ENCODE data around the gene CD58. TPM values are rescaled to one million over a fixed set of nuclear protein-coding genes. Genes with fewer than 3 reads are reported as not detected.
"Not testable (repeated sequence)": the region's sequence is repeated elsewhere in the genome, so short reads cannot be mapped to it uniquely, and the experiment has no call there.

CD58 gene
- polyA plus RNA-seq, 3 donors, result 81.0 to 168 (median 128) TPM

DNA sequence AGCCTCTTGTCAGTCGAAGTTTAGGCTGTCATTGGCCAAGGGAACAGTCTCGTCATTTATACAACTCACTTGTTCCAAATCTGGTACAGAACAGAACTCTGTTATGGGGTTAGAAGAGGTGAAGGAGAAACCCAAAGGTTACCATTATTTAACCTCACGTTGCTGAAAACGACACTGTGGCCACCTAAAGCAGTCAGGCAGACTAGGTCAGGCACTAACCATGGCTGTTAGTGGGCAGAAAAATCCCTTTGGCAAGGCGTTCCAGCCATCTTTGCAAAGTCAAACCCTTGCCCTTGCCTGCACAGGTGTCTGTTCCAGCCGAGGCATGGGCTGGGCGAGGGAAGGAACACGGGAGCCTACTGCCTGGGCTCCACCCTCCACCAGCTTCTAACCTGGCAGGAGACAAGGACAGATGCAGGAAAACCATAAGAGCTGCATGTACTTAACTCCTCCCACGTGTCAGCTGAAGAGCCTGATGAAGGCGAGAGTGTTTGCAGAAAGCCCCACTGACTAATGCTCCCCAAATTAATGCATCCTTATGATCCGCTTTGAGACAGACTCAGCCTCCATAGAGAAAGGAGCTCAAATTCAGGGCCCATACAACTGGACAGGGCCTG, 27.7 kb upstream of the CD58 start:
- DNase-seq; H3K79me2 ChIP-seq (ENCODE audit: insufficient read depth, low read length); H3K27me3 ChIP-seq (ENCODE audit: control insufficient read depth in 2 of 2, insufficient read depth in 2 of 2, low read length in 2 of 2); H3K36me3 ChIP-seq (replicated peaks in 1 of 2; ENCODE audit: control insufficient read depth in 1 of 2, insufficient read depth in 2 of 2, low read length in 2 of 2); H3K27me3 Mint-ChIP-seq (ENCODE audit: low read depth in 3 of 3); H2AFZ ChIP-seq (ENCODE audit: insufficient read depth, low read depth, low read length, poor library complexity, severe bottlenecking); H3K4me3 ChIP-seq (replicated peaks in 1 of 3; ENCODE audit: low read depth in 2 of 3, low read length in 3 of 3); H3K9me3 ChIP-seq (replicated peaks in 1 of 2; ENCODE audit: control insufficient read depth in 1 of 2, insufficient read depth in 1 of 2, low read length in 2 of 2); H3K4me3 Mint-ChIP-seq; H3K4me2 ChIP-seq (replicated peaks; ENCODE audit: extremely low read depth, low read length, poor library complexity, severe bottlenecking); H3K27ac ChIP-seq (ENCODE audit: low read depth in 1 of 2, low read length in 2 of 2); H3K27ac Mint-ChIP-seq; H4K20me1 ChIP-seq (ENCODE audit: insufficient read depth, low read length); H3K9me3 Mint-ChIP-seq; intact Hi-C loops (cut with micrococcal nuclease); H3K36me3 Mint-ChIP-seq; H3K9ac ChIP-seq (ENCODE audit: insufficient read depth, low read length, poor library complexity, severe bottlenecking): not testable (repeated sequence)
- WGBS (ENCODE audit: insufficient coverage), result 94% methylated on average over 6 of the region's 11 CpGs
- H3K4me1 Mint-ChIP-seq, result peaks cover 57% of the 10 kb centered on the region
- H3K4me1 ChIP-seq (ENCODE audit: control insufficient read depth in 1 of 2, insufficient read depth in 2 of 2, low read length in 2 of 2), result peaks cover 29 to 52% of the 10 kb centered on the region in 2 donors

DNA sequence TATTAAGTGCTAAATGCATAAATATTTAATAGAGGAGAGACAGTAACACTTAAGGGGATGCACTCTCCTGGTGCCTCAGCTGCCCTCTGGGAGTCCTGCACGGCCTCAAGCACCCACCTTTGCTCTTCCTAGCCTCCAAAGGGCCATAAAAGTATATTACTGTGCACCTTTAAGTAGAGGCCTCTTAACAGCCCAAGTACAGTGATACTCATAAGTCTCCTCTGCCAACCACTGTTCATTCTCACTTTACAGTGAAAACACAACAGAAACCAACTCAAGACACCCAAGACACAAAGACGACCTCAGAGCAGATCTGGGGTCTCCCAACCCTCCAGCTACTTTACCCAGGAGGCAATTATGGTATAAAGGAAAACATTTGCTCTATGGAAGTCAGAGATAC, 26.6 kb upstream of the CD58 start:
- H3K27me3 ChIP-seq (ENCODE audit: control insufficient read depth in 2 of 2, insufficient read depth in 2 of 2, low read length in 2 of 2); H4K20me1 ChIP-seq (ENCODE audit: insufficient read depth, low read length); H3K9me3 ChIP-seq (replicated peaks in 1 of 2; ENCODE audit: control insufficient read depth in 1 of 2, insufficient read depth in 1 of 2, low read length in 2 of 2); H3K27ac ChIP-seq (ENCODE audit: low read depth in 1 of 2, low read length in 2 of 2); H3K79me2 ChIP-seq (ENCODE audit: insufficient read depth, low read length); H2AFZ ChIP-seq (ENCODE audit: insufficient read depth, low read depth, low read length, poor library complexity, severe bottlenecking); H3K36me3 Mint-ChIP-seq; H3K27me3 Mint-ChIP-seq (ENCODE audit: low read depth in 3 of 3); H3K4me2 ChIP-seq (replicated peaks; ENCODE audit: extremely low read depth, low read length, poor library complexity, severe bottlenecking); H3K9me3 Mint-ChIP-seq; intact Hi-C loops (cut with micrococcal nuclease); H3K9ac ChIP-seq (ENCODE audit: insufficient read depth, low read length, poor library complexity, severe bottlenecking); DNase-seq; H3K4me3 ChIP-seq (replicated peaks in 1 of 3; ENCODE audit: low read depth in 2 of 3, low read length in 3 of 3); H3K36me3 ChIP-seq (replicated peaks in 1 of 2; ENCODE audit: control insufficient read depth in 1 of 2, insufficient read depth in 2 of 2, low read length in 2 of 2); H3K4me3 Mint-ChIP-seq: not testable (repeated sequence)
- Mint-ChIP-seq H3K27ac (peak overlapping the region in 4 of 7 donors; percentile 11 to 79 (median 61)), H3K4me1 (peaks cover 50% of the 10 kb centered on the region)
- WGBS (ENCODE audit: insufficient coverage), result 80% methylated on average over 1 of the region's 2 CpGs
- H3K4me1 ChIP-seq (ENCODE audit: control insufficient read depth in 1 of 2, insufficient read depth in 2 of 2, low read length in 2 of 2), result peaks cover 24 to 46% of the 10 kb centered on the region in 2 donors

- H2AFZ ChIP-seq (ENCODE audit: insufficient read depth, low read depth, low read length, poor library complexity, severe bottlenecking); H3K4me2 ChIP-seq (replicated peaks; ENCODE audit: extremely low read depth, low read length, poor library complexity, severe bottlenecking); H3K79me2 ChIP-seq (ENCODE audit: insufficient read depth, low read length); H3K27me3 ChIP-seq (ENCODE audit: control insufficient read depth in 2 of 2, insufficient read depth in 2 of 2, low read length in 2 of 2); H3K9me3 ChIP-seq (replicated peaks in 1 of 2; ENCODE audit: control insufficient read depth in 1 of 2, insufficient read depth in 1 of 2, low read length in 2 of 2); H3K36me3 ChIP-seq (replicated peaks in 1 of 2; ENCODE audit: control insufficient read depth in 1 of 2, insufficient read depth in 2 of 2, low read length in 2 of 2); H3K27me3 Mint-ChIP-seq (ENCODE audit: low read depth in 3 of 3); H3K9ac ChIP-seq (ENCODE audit: insufficient read depth, low read length, poor library complexity, severe bottlenecking); intact Hi-C loops (cut with micrococcal nuclease); H3K9me3 Mint-ChIP-seq; H3K4me3 Mint-ChIP-seq; H3K4me3 ChIP-seq (replicated peaks in 1 of 3; ENCODE audit: low read depth in 2 of 3, low read length in 3 of 3); H4K20me1 ChIP-seq (ENCODE audit: insufficient read depth, low read length): not testable (repeated sequence)
- H3K4me1 ChIP-seq (ENCODE audit: control insufficient read depth in 1 of 2, insufficient read depth in 2 of 2, low read length in 2 of 2), result peaks cover 22 to 40% of the 10 kb centered on the region in 2 donors
- DNase-seq, result peak in 2 of 3 donors; percentile 24 to 29
- peak overlapping the region in 1 of 2 donors; percentile 41 for H3K27ac ChIP-seq (ENCODE audit: low read depth in 1 of 2, low read length in 2 of 2)
- Mint-ChIP-seq H3K27ac (peak overlapping the region in 4 of 7 donors; percentile 19 to 76 (median 34)), H3K36me3 (peaks cover 0 to 10% of the 10 kb centered on the region in 2 donors), H3K4me1 (peaks cover 45% of the 10 kb centered on the region)
- 0% methylated on average over 1 of the region's 5 CpGs for WGBS (ENCODE audit: insufficient coverage)
Observed at GRCh38 chr1:116596742-116597307, 26.0 kb upstream of the CD58 start.

Measured in CD14-positive monocyte (primary cell).